ENCODE data around the gene BTBD7. TPM values are rescaled to one million over a fixed set of nuclear protein-coding genes. Genes with fewer than 3 reads are reported as not detected.

The BTBD7 gene
- total and polyA plus RNA-seq, 5 donors from 2014 or later = 6.5 to 27.8 (median 10.7) TPM

DNA sequence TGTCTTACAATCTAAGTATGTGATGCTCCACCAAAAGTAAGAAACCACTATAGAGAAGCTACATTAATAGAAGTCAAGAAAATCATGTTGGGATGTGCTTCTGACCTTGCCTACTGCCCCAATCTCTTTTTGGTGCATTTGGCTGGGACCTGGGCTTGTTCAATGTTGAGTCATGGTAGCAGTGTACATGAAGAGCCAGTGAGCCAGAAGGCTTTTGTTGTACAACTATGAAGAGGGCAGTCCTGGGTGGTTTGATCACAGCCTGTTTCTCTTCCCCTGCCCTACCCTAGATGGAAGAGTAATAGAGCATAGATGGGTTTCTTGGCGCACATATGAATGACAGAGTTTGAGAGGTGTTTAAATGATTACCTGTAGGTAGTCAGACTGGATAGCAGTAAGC lies 69.4 kb downstream of the BTBD7 start:
- no peak overlapping the region for H3K4me3 ChIP-seq (ENCODE audit: low read depth, low read length)
- H3K9me3 Mint-ChIP-seq = no peaks in the 10 kb centered on the region
- no peak overlapping the region for H3K4me3 Mint-ChIP-seq
- no peaks in the 10 kb centered on the region for H3K27me3 ChIP-seq (ENCODE audit: control insufficient read depth, insufficient read depth, low read length)
- peaks cover 16% of the 10 kb centered on the region for H3K36me3 Mint-ChIP-seq
- H3K4me1 Mint-ChIP-seq = peaks cover 6 to 30% (median 19%) of the 10 kb centered on the region in 4 donors
- peaks cover 3% of the 10 kb centered on the region for H3K4me1 ChIP-seq (ENCODE audit: control insufficient read depth, insufficient read depth, low read length, poor library complexity, severe bottlenecking)
- no peak for ATAC-seq (ENCODE audit: low read depth in 2 of 2)
- peaks cover 22% of the 10 kb centered on the region for H3K36me3 ChIP-seq (ENCODE audit: control insufficient read depth, insufficient read depth, low read length)
- no peak overlapping the region for H3K27ac Mint-ChIP-seq
- H3K27me3 Mint-ChIP-seq = no peaks in the 10 kb centered on the region
- H3K9me3 ChIP-seq (ENCODE audit: control insufficient read depth in 2 of 2, low read length in 2 of 2) = no peaks in the 10 kb centered on the region
- H3K27ac ChIP-seq (ENCODE audit: insufficient read depth, low read length, poor library complexity, severe bottlenecking) = no peak overlapping the region
- DNase-seq = no peak

DNA sequence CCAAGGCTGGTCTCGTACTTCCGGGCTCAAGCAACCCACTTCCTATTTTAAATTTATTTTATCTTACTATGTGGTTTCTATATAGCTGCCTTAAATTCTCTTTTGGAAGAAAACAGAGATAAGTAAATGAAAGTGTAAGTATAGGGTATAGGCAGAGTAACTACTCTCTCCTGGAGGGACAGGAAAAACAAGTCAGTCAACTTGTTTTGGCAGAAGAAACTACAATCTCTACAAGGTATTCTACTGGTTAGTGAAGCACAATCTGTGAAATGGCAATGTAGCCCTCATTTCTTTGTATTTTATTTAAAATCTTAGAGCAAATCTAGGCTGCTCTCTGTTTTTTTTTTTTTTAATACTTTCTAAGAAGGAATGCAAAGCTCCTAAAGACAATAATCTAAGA lies 70.4 kb downstream of the BTBD7 start:
- no peaks in the 10 kb centered on the region for H3K27me3 Mint-ChIP-seq
- no peak overlapping the region for H3K27ac ChIP-seq (ENCODE audit: insufficient read depth, low read length, poor library complexity, severe bottlenecking)
- no peaks in the 10 kb centered on the region for H3K9me3 ChIP-seq (ENCODE audit: control insufficient read depth in 2 of 2, low read length in 2 of 2)
- H3K36me3 ChIP-seq (ENCODE audit: control insufficient read depth, insufficient read depth, low read length) = peaks cover 22% of the 10 kb centered on the region
- no peak overlapping the region for H3K4me3 ChIP-seq (ENCODE audit: low read depth, low read length)
- no peak for ATAC-seq (ENCODE audit: low read depth in 2 of 2)
- no peaks in the 10 kb centered on the region for H3K9me3 Mint-ChIP-seq
- peak overlapping the region in 1 of 3 donors; percentile 74 for H3K27ac Mint-ChIP-seq
- no peak overlapping the region for H3K4me3 Mint-ChIP-seq
- peaks cover 20% of the 10 kb centered on the region for H3K36me3 Mint-ChIP-seq
- peak in 1 of 3 donors; percentile 20 for DNase-seq
- H3K27me3 ChIP-seq (ENCODE audit: control insufficient read depth, insufficient read depth, low read length) = no peaks in the 10 kb centered on the region
- peaks cover 0 to 26% (median 18%) of the 10 kb centered on the region in 4 donors for H3K4me1 Mint-ChIP-seq
- H3K4me1 ChIP-seq (ENCODE audit: control insufficient read depth, insufficient read depth, low read length, poor library complexity, severe bottlenecking) = peaks cover 3% of the 10 kb centered on the region

DNA sequence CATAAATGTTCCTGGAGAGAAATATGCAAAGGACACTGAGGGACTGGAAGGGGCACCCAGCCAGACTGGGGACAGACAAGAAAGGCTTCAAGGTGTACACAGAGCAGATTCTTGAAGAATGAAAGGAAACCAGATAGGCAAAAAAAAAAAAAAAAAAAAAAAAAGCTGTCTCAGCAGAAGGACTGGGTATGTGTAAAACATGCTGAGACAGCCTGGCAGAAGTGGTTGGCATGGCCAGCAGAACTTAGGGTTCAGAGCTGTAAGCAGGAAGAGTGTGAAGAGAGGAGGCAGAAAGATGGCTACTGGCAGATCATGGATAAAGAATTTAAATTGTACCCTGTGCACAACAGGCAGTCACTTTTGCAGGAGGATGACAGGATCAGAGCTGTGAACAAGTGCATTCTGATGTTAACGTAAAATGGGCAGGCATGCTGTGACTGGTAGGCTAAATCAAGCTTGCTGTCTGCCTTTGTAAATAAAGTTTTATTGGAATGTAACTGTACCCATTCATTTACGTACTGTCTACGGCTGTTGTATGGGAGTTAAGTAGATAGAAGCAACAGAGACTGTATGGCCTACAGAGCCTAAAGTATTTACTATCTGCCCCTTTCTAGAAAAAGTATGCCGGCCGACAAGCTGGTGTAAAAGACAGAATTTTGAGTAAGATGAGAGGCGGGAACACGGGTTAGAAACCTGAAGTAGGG lies 83.6 kb downstream of the BTBD7 start:
- no peaks in the 10 kb centered on the region for H3K9me3 ChIP-seq (ENCODE audit: control insufficient read depth in 2 of 2, low read length in 2 of 2)
- ATAC-seq (ENCODE audit: low read depth in 2 of 2) = no peak
- H3K4me1 ChIP-seq (ENCODE audit: control insufficient read depth, insufficient read depth, low read length, poor library complexity, severe bottlenecking) = no peaks in the 10 kb centered on the region
- no peaks in the 10 kb centered on the region for H3K27me3 ChIP-seq (ENCODE audit: control insufficient read depth, insufficient read depth, low read length)
- no peak overlapping the region for H3K27ac ChIP-seq (ENCODE audit: insufficient read depth, low read length, poor library complexity, severe bottlenecking)
- no peak overlapping the region for H3K27ac Mint-ChIP-seq
- peak in 1 of 3 donors; percentile 50 for DNase-seq
- peaks cover 72% of the 10 kb centered on the region for H3K36me3 ChIP-seq (ENCODE audit: control insufficient read depth, insufficient read depth, low read length)
- no peaks in the 10 kb centered on the region for H3K9me3 Mint-ChIP-seq
- peaks cover 0 to 5% (median 0%) of the 10 kb centered on the region in 4 donors for H3K4me1 Mint-ChIP-seq
- H3K27me3 Mint-ChIP-seq = no peaks in the 10 kb centered on the region
- H3K36me3 Mint-ChIP-seq = peaks cover 42% of the 10 kb centered on the region
- no peak overlapping the region for H3K4me3 ChIP-seq (ENCODE audit: low read depth, low read length)
- H3K4me3 Mint-ChIP-seq = no peak overlapping the region

DNA sequence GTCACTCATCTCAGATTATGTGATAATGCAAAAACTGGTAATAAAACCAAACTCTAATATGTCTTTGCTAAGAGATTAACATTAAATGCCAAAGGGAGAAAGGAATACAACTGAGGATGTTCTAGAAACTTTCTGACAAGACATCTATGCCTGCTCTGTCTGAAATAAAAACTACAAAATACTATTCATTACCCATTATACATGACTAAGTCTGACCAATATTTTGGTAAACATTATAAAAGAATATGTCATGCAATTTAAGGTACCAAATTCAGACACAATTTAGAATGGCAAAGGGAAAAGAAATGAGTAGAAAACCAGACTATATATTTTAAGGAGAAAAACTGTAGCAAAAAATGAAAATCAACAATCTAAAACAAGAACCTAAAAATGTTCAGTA lies 86.3 kb downstream of the BTBD7 start:
- Mint-ChIP-seq H3K4me1 (peaks cover 0 to 5% (median 0%) of the 10 kb centered on the region in 4 donors), H3K36me3 (peaks cover 57% of the 10 kb centered on the region), H3K27me3 (no peaks in the 10 kb centered on the region), H3K9me3 (no peaks in the 10 kb centered on the region), H3K27ac (peak overlapping the region in 2 of 3 donors; percentile 50 to 76), H3K4me3 (no peak overlapping the region)
- Histone ChIP-seq H3K4me1 (ENCODE audit: control insufficient read depth, insufficient read depth, low read length, poor library complexity, severe bottlenecking) (no peaks in the 10 kb centered on the region), H3K27me3 (ENCODE audit: control insufficient read depth, insufficient read depth, low read length) (no peaks in the 10 kb centered on the region), H3K9me3 (ENCODE audit: control insufficient read depth in 2 of 2, low read length in 2 of 2) (no peaks in the 10 kb centered on the region), H3K36me3 (ENCODE audit: control insufficient read depth, insufficient read depth, low read length) (peaks cover 76% of the 10 kb centered on the region), H3K4me3 (ENCODE audit: low read depth, low read length) (no peak overlapping the region), H3K27ac (ENCODE audit: insufficient read depth, low read length, poor library complexity, severe bottlenecking) (no peak overlapping the region)
- no peak for DNase-seq
- no peak for ATAC-seq (ENCODE audit: low read depth in 2 of 2)

DNA sequence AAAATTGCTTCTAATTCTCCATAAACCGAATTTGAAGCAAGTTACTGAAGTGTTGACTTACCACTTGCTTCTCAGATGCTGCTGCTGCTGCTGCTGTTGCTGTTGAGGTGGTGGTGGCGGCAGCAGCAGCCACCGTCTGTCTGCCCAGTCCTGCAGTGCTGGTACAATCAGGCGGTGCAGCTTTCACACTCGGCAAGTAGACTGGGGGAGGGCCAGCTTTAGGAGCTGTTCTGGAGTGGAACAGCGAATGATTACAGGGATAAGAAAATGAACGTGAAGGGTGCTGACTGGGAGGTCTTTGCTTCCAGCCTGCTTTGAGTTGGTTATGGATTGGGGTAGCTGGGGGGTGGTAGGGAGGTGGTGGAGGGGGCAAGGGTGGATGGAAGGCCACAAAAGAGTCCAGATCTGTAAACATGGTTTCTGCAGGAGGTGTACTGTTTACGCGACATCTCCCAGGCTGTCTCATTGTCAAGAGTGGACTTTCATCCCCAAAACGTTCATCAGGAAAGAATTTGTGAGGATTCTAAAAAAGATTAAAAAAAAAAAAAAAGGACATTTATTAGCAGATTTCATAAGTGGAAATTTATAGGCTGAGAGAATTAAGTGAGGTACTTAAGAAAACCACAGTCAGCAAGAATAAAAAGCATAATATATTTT lies 86.9 kb downstream of the BTBD7 start:
- peaks cover 76% of the 10 kb centered on the region for H3K36me3 ChIP-seq (ENCODE audit: control insufficient read depth, insufficient read depth, low read length)

DNA sequence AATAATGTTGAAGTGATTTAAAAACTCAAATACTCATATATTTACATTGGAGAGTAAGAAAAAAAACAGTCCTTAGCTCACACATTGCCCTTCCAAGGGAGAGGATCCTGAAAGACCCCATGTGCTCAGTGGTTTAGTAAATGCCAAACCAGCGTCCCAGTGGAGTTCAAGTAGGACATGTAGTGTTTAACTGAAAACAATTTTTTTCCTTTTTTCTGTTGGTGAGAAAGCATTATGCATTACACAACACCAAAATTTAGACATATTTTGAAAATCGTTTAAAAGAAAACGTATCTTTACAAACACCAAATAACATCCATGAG lies 92.2 kb downstream of the BTBD7 start:
- no peak overlapping the region for H3K4me3 ChIP-seq (ENCODE audit: low read depth, low read length)
- ATAC-seq (ENCODE audit: low read depth in 2 of 2) = no peak
- Mint-ChIP-seq H3K4me1 (peaks cover 0 to 2% (median 0%) of the 10 kb centered on the region in 4 donors), H3K27me3 (no peaks in the 10 kb centered on the region), H3K9me3 (no peaks in the 10 kb centered on the region), H3K4me3 (no peak overlapping the region), H3K27ac (no peak overlapping the region), H3K36me3 (peaks cover 39% of the 10 kb centered on the region)
- no peaks in the 10 kb centered on the region for H3K9me3 ChIP-seq (ENCODE audit: control insufficient read depth in 2 of 2, low read length in 2 of 2)
- peaks cover 42% of the 10 kb centered on the region for H3K36me3 ChIP-seq (ENCODE audit: control insufficient read depth, insufficient read depth, low read length)
- H3K4me1 ChIP-seq (ENCODE audit: control insufficient read depth, insufficient read depth, low read length, poor library complexity, severe bottlenecking) = no peaks in the 10 kb centered on the region
- no peak overlapping the region for H3K27ac ChIP-seq (ENCODE audit: insufficient read depth, low read length, poor library complexity, severe bottlenecking)
- no peak for DNase-seq
- no peaks in the 10 kb centered on the region for H3K27me3 ChIP-seq (ENCODE audit: control insufficient read depth, insufficient read depth, low read length)

More for the DNA sequence above, 86.9 kb downstream of the BTBD7 start:
- Mint-ChIP-seq H3K4me3 (no peak overlapping the region), H3K27me3 (no peaks in the 10 kb centered on the region), H3K9me3 (no peaks in the 10 kb centered on the region), H3K4me1 (peaks cover 0 to 5% (median 0%) of the 10 kb centered on the region in 4 donors), H3K27ac (peak overlapping the region in 2 of 3 donors; percentile 50 to 67), H3K36me3 (peaks cover 58% of the 10 kb centered on the region)
- H3K4me3 ChIP-seq (ENCODE audit: low read depth, low read length) = no peak overlapping the region
- no peak overlapping the region for H3K27ac ChIP-seq (ENCODE audit: insufficient read depth, low read length, poor library complexity, severe bottlenecking)
- DNase-seq (no peak), ATAC-seq (ENCODE audit: low read depth in 2 of 2) (no peak)
- no peaks in the 10 kb centered on the region for H3K9me3 ChIP-seq (ENCODE audit: control insufficient read depth in 2 of 2, low read length in 2 of 2)
- no peaks in the 10 kb centered on the region for H3K27me3 ChIP-seq (ENCODE audit: control insufficient read depth, insufficient read depth, low read length)
- H3K4me1 ChIP-seq (ENCODE audit: control insufficient read depth, insufficient read depth, low read length, poor library complexity, severe bottlenecking) = no peaks in the 10 kb centered on the region

DNA sequence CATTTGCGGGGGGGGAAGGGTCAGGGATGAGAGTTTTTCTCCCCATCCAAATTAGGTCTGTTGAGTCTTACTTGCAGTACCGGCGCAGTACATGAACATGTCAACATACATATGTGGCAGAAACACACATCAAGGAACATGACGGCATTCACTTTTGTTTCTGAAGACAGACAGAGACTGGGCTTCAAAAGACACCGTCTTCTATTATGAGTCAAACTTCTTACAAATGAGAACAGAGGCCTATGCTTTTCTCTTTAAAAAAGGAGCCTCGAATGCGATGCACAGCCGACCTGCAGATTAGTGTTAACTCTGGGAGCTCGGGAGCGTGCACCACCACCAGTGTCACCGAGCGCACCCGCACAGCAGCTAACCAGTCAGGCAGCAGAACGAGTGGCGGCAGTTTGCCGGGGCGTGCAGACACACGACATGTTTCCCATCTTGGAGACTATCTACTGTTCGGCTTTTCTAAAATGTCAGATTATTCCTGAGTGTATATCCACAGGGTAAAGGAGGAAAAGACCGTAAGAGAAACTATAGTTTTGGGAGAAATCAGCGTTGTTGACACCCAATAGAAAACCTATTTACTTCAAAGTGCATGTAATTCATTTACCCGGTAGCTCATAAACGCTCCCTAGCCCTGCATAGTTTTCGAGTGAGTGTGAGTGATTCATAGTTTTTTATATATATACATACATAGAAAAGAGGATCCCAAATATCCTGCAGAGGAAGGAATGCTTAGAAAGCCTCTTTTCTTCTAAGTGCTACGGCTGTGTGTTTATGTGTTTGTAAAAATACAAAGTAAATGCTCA lies 92.8 kb downstream of the BTBD7 start:
- no peaks in the 10 kb centered on the region for H3K27me3 ChIP-seq (ENCODE audit: control insufficient read depth, insufficient read depth, low read length)
- H3K4me1 ChIP-seq (ENCODE audit: control insufficient read depth, insufficient read depth, low read length, poor library complexity, severe bottlenecking) = no peaks in the 10 kb centered on the region
- no peaks in the 10 kb centered on the region for H3K9me3 ChIP-seq (ENCODE audit: control insufficient read depth in 2 of 2, low read length in 2 of 2)
- peaks cover 0 to 2% (median 0%) of the 10 kb centered on the region in 4 donors for H3K4me1 Mint-ChIP-seq
- DNase-seq = no peak
- no peak overlapping the region for H3K4me3 Mint-ChIP-seq
- H3K27ac ChIP-seq (ENCODE audit: insufficient read depth, low read length, poor library complexity, severe bottlenecking) = no peak overlapping the region
- ATAC-seq (ENCODE audit: low read depth in 2 of 2) = no peak
- H3K27me3 Mint-ChIP-seq = no peaks in the 10 kb centered on the region
- H3K9me3 Mint-ChIP-seq = no peaks in the 10 kb centered on the region
- no peak overlapping the region for H3K27ac Mint-ChIP-seq
- peaks cover 36% of the 10 kb centered on the region for H3K36me3 ChIP-seq (ENCODE audit: control insufficient read depth, insufficient read depth, low read length)
- peaks cover 33% of the 10 kb centered on the region for H3K36me3 Mint-ChIP-seq
- no peak overlapping the region for H3K4me3 ChIP-seq (ENCODE audit: low read depth, low read length)
